HUES64 (cell line): Measurements from ENCODE around the gene METRNL.

ENCODE experiments used
- H3K27ac ChIP-seq: 2 replicates; pipeline ENCODE4 v1.7.0; 2013; ENCODE audit warnings: low read depth, low read length, inconsistent platforms
- H3K27me3 ChIP-seq: 2 replicates; pipeline ENCODE4 v1.6.1; 2013; ENCODE audit warnings: mild to moderate bottlenecking, low read length; ENCODE audit not compliant: insufficient read depth
- H3K36me3 ChIP-seq: 2 replicates; pipeline ENCODE4 v1.6.1; 2013; ENCODE audit warnings: mild to moderate bottlenecking, low read length; ENCODE audit not compliant: insufficient read depth
- H3K4me1 ChIP-seq: 2 replicates; pipeline ENCODE4 v1.6.1; 2013; ENCODE audit warnings: mild to moderate bottlenecking, low read length, moderate library complexity; ENCODE audit not compliant: insufficient read depth
- H3K4me3 ChIP-seq: 2 replicates; pipeline ENCODE4 v1.5.1; 2013; ENCODE audit warnings: mild to moderate bottlenecking, low read length, moderate library complexity
- H3K9ac ChIP-seq: 2 replicates; pipeline ENCODE4 v1.6.1; 2013; ENCODE audit warnings: mild to moderate bottlenecking, low read depth, low read length
- H3K9me3 ChIP-seq: 2 replicates; pipeline ENCODE4 v1.6.1; 2013; ENCODE audit warnings: low read depth, low read length; ENCODE audit not compliant: insufficient read depth
- WGBS: fragments of 150-250, 120-280 bp; methylation state at CpG from one replicate; pipeline ENCODE4 v1.1.7; 2013; ENCODE audit warnings: missing lambda C conversion rate; 5-methylcytosine and 5-hydroxymethylcytosine counted together

METRNL gene

DNA sequence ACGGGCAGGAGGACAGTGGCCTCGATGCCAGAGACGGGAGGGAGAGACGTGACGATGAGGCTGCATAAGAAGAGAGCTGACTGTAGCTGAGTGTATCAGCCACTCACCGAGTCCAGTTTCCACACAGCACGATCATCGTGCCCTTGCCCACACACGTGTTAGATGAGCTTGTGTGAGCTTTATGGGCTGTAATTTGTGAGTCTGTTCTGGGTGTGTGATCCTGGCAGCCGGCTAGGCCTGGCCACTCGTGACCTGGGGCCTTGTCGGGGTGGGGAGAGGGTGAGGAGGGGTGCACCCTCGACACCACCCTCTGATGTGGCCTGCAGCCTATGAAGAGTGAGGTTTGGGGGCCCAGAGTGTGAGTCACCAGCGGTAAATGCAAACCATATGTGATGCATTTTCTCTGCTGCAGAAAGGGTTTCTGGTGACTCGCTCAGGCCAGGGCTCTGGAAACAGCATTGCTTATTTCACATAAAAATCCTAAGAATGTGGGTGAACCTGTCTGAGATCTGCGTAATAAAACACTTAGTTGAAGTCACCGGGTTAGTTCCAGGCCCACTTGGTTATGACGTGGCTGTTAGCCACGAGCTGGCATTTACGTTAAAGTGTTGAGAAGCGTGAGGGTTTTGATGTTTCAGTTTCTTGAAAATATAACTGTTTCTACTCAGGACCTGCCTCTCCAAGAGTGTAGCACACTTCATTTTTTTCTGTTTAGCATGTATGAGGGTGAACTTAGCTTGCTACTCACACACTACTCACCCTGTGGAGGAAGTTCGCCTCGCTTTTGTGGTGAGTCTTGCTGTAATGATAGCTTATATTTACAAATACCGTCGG is 4.2 kb downstream of the METRNL start:
- Histone ChIP-seq H3K27ac (peak overlapping the region; percentile 47; the same call in 1 of the 2 replicates), H3K4me1 (peaks cover 13% of the 10 kb centered on the region), H3K4me3 (no peak overlapping the region), H3K36me3 (0 out of 2 replicates have a peak, but pooled peaks cover 2% of the 10 kb centered on the region), H3K9me3 (no peaks in the 10 kb centered on the region), H3K9ac (peak overlapping the region; percentile 5; the same call in 1 of the 2 replicates), H3K27me3 (peaks cover 24% of the 10 kb centered on the region)
- WGBS = 69% methylated on average over 25 of the region's 25 CpGs

DNA sequence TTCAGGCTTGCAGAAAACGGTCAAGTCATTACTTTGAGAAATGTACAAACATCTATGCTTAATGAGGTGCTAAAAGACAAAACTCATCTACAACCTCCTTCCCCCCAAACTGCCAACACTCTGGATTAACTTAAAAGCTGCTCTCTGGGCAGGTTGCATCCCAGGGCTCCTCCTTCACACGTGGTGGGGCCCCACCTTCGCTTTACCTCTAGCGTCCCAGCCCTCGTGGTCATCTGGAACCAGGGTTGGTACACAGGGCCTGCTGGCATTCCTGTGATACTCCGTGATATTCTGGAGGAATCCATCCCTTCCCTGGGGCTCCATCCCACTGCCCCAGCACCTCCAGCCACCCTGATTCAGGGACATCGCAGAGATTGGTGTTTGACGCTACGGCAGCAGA is 4.8 kb downstream of the METRNL start:
- Histone ChIP-seq H3K9ac (peak overlapping the region; percentile 2; the same call in 1 of the 2 replicates), H3K9me3 (no peaks in the 10 kb centered on the region), H3K27me3 (peaks cover 18% of the 10 kb centered on the region), H3K36me3 (0 out of 2 replicates have a peak, but pooled peaks cover 2% of the 10 kb centered on the region), H3K4me1 (peaks cover 13% of the 10 kb centered on the region), H3K27ac (no peak overlapping the region), H3K4me3 (no peak overlapping the region)
- 87% methylated on average over 9 of the region's 9 CpGs for WGBS

DNA sequence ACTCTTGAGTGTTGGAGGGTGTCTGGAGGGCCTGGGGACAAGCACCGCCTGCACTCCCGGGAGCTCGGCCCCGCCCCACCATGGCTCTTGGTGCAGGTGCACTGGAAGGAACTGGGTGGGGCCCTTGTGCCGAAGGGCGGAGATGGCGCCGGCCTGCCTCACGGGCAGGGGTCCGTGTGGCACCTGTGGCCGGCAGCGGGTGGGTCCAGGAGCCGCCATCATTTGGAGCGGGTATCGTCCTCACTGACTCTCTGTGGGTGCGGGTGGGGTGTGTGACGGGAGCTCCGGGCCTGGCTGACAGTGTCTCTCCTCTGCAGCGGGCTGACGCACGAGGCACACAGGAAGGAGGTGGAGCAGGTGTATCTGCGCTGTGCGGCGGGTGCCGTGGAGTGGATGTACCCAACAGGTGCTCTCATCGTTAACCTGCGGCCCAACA is 5.2 kb downstream of the METRNL start:
- Histone ChIP-seq H3K27ac (no peak overlapping the region), H3K4me3 (no peak overlapping the region), H3K9ac (no peak overlapping the region), H3K9me3 (no peaks in the 10 kb centered on the region), H3K27me3 (peaks cover 18% of the 10 kb centered on the region), H3K36me3 (0 out of 2 replicates have a peak, but pooled peaks cover 2% of the 10 kb centered on the region), H3K4me1 (peaks cover 13% of the 10 kb centered on the region)
- WGBS = 95% methylated on average over 27 of the region's 27 CpGs

DNA sequence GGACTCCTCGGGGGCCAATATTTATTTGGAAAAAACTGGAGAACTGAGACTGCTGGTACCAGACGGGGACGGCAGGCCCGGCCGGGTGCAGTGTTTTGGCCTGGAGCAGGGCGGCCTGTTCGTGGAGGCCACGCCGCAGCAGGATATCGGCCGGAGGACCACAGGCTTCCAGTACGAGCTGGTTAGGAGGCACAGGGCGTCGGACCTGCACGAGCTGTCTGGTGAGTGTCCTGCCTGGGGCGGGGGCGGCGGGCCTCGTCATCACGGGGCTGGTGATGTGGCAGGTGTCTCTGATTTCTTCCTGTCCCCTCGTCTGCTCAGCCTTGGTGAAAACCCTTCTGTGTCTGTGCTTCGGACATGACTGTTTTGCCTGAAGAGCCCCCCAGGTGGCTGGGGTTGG is 5.7 kb downstream of the METRNL start:
- no peak overlapping the region for H3K4me3 ChIP-seq
- no peak overlapping the region for H3K27ac ChIP-seq
- H3K9ac ChIP-seq = no peak overlapping the region
- 0 out of 2 replicates have a peak, but pooled peaks cover 2% of the 10 kb centered on the region for H3K36me3 ChIP-seq
- H3K27me3 ChIP-seq = peaks cover 18% of the 10 kb centered on the region
- peaks cover 13% of the 10 kb centered on the region for H3K4me1 ChIP-seq
- H3K9me3 ChIP-seq = no peaks in the 10 kb centered on the region
- 95% methylated on average over 22 of the region's 22 CpGs for WGBS

DNA sequence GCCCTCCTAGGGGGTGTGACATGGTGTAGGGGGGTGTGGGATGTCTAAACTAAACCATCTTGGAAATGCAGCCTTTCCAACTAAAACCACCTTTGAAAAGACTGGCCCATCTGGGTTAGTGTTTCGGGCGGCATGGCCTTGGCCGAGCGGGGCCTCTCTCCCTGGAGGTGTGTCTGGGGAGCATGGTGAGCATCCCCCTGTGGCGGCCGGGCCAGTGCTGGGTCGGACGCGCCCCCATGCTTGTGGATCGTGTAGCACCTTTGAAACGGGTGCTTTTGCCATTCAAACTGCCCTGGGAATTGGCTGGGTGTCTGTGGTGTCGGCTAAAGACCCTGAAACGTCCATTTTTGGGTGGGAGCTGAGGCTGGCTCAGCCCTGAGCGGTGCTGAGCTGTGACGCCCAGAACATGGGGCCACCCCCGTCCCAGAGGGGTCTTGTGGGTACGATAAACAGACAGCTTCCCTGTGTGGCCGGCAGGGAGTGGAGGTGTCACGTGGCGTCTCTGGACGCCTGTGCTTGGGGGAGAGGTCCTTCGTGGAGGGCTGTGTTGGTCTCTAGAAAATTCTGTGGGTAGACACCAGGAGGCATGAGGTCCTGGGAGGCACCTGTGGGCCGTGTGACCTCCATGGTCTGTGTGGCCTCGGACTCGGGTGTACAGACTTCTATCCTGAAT is 6.3 kb downstream of the METRNL start:
- H3K9ac ChIP-seq = no peak overlapping the region
- peaks cover 13% of the 10 kb centered on the region for H3K4me1 ChIP-seq

DNA sequence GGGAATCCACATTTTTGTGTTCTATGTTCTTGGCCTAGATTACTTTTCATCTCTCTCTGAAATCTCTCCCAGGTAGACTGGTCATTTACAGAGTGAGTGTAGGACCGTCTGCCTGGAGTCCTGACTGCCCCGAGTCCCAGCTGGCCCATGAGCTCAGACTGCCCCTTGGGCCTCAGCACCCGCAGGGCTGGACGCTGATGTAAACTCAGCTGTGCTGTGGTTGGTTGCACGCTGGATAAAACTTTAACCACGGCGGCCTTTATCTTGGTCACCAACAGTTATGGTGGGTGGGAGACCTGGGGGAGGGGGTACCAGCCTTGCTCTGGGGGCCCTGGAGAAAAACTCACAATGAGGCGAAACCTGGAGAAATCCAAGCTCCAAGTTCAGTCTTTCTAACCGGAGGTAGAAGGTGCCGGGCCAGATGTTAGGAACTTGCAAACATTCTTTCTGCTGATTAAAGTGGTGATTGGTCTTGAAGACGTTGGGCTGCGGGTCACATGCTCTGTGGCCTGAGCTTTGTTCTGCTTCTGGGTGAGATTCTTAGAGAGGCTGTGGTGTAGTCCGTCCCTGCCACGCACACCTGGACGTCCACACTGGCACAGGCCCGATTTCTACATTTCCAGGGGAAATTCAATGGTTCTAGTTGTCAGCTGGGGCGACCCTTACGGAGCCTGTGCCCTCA is 6.9 kb downstream of the METRNL start:
- H3K27ac ChIP-seq = no peak overlapping the region
- H3K9me3 ChIP-seq = no peaks in the 10 kb centered on the region
- peaks cover 12% of the 10 kb centered on the region for H3K27me3 ChIP-seq
- 0 out of 2 replicates have a peak, but pooled peaks cover 2% of the 10 kb centered on the region for H3K36me3 ChIP-seq
- 96% methylated on average over 18 of the region's 18 CpGs for WGBS
- no peak overlapping the region for H3K4me3 ChIP-seq
- peaks cover 13% of the 10 kb centered on the region for H3K4me1 ChIP-seq
- H3K9ac ChIP-seq = no peak overlapping the region

More for the DNA sequence above, 6.3 kb downstream of the METRNL start:
- Histone ChIP-seq H3K9me3 (no peaks in the 10 kb centered on the region), H3K4me3 (no peak overlapping the region), H3K27me3 (peaks cover 18% of the 10 kb centered on the region), H3K27ac (no peak overlapping the region), H3K36me3 (0 out of 2 replicates have a peak, but pooled peaks cover 2% of the 10 kb centered on the region)
- WGBS = 93% methylated on average over 25 of the region's 25 CpGs

DNA sequence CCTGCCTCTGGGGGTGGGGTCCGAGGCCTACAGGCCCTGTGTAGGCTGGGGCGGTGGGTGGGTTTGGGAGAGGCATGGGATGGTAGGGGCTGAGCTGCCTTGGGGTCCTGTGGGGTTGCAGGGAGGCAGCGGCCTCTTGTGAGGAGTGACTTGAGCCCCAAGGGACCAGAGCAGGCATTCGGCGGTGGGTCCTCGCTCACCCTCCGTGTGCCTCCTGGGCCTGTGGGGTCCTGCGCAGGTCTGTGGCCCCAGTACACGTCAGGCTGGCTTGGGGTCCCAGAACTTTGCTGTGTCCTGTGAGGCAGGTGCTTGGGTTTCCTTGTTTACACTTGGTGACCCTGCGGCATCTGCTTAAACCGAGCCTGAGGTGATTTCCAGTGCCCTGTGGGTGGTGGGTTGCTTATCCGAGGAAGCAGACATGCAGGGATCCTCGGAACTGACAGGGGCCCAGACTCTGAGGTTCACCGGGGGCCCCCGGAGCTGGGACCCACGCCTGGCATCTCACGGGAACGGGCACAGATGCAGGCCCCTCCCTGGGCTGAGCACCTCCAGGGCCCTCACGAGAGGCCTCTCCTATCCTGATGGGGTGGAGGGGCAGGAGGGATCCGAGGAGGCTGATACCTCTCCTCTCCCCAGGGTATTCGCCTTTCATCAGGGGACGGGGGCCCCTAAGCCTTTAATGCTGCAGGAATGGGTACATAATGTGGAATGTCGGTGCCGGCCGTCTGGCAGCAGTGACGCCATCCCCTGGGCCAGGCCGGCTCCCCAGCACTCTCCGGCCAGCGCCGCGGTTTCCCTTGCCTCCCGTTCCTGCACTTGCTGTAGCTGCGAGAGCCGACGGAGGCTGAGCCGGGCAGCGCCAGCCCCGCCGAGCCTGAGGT is 7.7 kb downstream of the METRNL start:
- Histone ChIP-seq H3K4me3 (no peak overlapping the region), H3K4me1 (peaks cover 13% of the 10 kb centered on the region), H3K27me3 (peaks cover 4% of the 10 kb centered on the region), H3K9ac (no peak overlapping the region), H3K9me3 (no peaks in the 10 kb centered on the region), H3K27ac (no peak overlapping the region), H3K36me3 (0 out of 2 replicates have a peak, but pooled peaks cover 2% of the 10 kb centered on the region)
- 92% methylated on average over 38 of the region's 39 CpGs for WGBS

DNA sequence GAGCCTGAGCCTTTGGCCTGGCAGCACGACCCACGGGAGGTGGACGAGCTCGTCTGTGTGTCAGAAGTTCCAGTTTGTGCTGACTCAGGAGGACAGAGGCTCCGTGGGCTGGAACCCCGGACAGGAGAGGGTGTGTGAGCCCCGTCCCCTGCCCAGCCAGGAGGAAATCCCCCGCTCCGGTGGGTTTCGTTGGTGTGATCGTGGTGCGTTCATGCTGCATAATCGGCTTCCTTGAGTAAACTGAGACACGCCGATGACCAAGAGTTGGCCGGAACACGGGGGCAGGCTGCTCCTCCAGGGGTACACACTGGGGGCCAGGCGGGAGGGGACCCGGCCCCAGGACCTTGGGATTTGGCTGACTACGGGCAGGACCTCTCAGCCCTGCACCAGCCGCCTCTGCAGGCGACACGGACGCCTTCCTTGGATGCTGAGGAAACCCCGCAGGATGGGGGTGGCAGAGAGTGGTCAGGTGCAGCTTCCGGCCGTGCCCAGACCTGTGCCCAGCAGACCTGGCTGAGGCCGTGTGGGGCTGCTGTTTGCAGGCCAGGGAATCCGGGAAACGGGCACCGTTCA is 8.5 kb downstream of the METRNL start:
- Histone ChIP-seq H3K36me3 (0 out of 2 replicates have a peak, but pooled peaks cover 2% of the 10 kb centered on the region), H3K9ac (no peak overlapping the region), H3K27ac (no peak overlapping the region), H3K27me3 (no peaks in the 10 kb centered on the region), H3K9me3 (no peaks in the 10 kb centered on the region), H3K4me3 (no peak overlapping the region), H3K4me1 (peaks cover 13% of the 10 kb centered on the region)
- 95% methylated on average over 31 of the region's 31 CpGs for WGBS

DNA sequence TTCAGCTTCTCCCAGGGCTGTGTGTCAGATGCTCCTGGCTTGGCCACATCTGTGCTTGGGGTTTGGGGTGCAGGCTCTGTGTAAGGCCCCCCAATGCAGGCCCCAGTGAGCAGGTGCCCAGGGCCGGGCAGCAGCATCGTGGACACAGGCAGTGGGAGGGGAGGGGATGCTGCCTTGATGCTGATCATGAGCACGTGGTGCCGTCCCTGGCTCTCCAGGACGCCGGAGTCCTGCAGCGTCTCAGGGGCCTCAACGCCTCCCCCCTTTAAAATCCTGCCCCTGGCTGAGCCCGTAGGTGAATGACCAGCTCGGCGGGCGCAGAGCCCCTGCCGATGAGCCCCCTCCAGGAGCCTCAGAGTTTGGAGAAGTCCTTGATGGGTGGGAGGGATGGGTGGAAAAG is 9.0 kb downstream of the METRNL start:
- 83% methylated on average over 13 of the region's 13 CpGs for WGBS
- H3K27ac ChIP-seq = no peak overlapping the region
- no peak overlapping the region for H3K9ac ChIP-seq
- H3K9me3 ChIP-seq = no peaks in the 10 kb centered on the region
- peaks cover 9% of the 10 kb centered on the region for H3K4me1 ChIP-seq
- no peaks in the 10 kb centered on the region for H3K27me3 ChIP-seq
- 0 out of 2 replicates have a peak, but pooled peaks cover 2% of the 10 kb centered on the region for H3K36me3 ChIP-seq
- no peak overlapping the region for H3K4me3 ChIP-seq

DNA sequence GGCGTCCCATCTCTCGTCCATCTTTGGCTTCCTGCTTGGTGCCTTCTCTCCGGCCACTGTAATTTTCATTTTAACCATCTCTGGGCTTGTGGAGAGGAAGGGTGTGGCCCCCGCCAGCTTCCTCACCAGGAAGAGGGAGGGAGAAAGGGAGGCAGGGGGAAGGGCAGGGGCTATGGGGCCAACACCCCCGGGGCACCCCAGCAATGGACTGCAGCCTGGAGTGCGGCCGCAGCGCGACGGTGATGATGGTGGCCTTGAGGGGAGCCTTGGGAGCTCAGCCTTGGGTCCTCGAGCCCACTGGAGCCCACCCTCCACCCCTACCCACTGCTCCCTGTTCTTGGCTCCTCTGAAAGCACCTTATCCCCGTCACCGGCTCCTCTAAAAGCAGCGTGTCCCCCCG is 9.5 kb downstream of the METRNL start:
- 0 out of 2 replicates have a peak, but pooled peaks cover 2% of the 10 kb centered on the region for H3K36me3 ChIP-seq
- peaks cover 5% of the 10 kb centered on the region; the same call in 1 of the 2 replicates for H3K4me1 ChIP-seq
- no peak overlapping the region for H3K4me3 ChIP-seq
- no peak overlapping the region for H3K9ac ChIP-seq
- no peaks in the 10 kb centered on the region for H3K27me3 ChIP-seq
- no peak overlapping the region for H3K27ac ChIP-seq
- no peaks in the 10 kb centered on the region for H3K9me3 ChIP-seq
- WGBS = 94% methylated on average over 14 of the region's 15 CpGs
